Activated CD4-positive, alpha-beta T cell treated with anti-CD3 and anti-CD28 coated beads for 24 hours (primary cell): ENCODE measurements around the gene SCO2.

ENCODE experiments used
- DNase-seq, 2 donors: peaks; one replicate each; pipeline ENCODE4 v3.0.0-alpha.2; 2020; ENCODE audit warnings: low read depth in 2 of 2

The SCO2 gene, protein sequence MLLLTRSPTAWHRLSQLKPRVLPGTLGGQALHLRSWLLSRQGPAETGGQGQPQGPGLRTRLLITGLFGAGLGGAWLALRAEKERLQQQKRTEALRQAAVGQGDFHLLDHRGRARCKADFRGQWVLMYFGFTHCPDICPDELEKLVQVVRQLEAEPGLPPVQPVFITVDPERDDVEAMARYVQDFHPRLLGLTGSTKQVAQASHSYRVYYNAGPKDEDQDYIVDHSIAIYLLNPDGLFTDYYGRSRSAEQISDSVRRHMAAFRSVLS

GRCh38 chr22:50525104-50525857, at the start of gene SCO2:
Gene SCO2 (minus strand): TSS chr22:50525598. CDS start chr22:50524411, 1,187 bp downstream.
- peak; percentile 95 to 96 for DNase-seq

GRCh38 chr22:50574383-50574755, 49.0 kb upstream of the SCO2 start:
- DNase-seq, result no peak

- DNase-seq, result no peak
Measured at GRCh38 chr22:50573491-50574382, 48.3 kb upstream of the SCO2 start.

GRCh38 chr22:50572965-50573364, 47.6 kb upstream of the SCO2 start:
- no peak for DNase-seq

- DNase-seq, result no peak
Measured at GRCh38 chr22:50571264-50572175, 46.1 kb upstream of the SCO2 start.

GRCh38 chr22:50570861-50571260, 45.5 kb upstream of the SCO2 start:
- no peak for DNase-seq

- no peak for DNase-seq
Measured at GRCh38 chr22:50569896-50570535, 44.6 kb upstream of the SCO2 start.

DNA sequence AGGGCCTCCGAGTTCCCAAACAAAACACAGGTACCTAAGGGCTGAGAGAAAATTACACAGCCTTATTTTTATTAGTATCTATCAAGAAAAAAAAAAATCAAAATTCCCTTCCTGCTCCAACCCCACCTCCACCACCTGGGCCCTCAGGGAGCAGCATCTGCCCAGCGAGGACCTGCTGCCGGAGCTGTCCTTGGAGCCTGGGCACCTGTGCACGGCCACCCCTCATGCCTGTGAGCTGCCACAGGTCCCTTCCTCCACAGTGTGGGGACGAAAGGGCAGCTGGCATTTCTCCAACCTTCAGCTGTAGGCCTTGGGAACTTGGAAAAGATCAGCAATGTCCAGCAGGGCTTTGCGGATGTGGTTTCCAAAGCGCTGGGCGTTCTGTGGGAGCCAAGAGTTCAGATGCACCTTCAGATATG, 43.7 kb upstream of the SCO2 start:
- DNase-seq, result no peak

DNA sequence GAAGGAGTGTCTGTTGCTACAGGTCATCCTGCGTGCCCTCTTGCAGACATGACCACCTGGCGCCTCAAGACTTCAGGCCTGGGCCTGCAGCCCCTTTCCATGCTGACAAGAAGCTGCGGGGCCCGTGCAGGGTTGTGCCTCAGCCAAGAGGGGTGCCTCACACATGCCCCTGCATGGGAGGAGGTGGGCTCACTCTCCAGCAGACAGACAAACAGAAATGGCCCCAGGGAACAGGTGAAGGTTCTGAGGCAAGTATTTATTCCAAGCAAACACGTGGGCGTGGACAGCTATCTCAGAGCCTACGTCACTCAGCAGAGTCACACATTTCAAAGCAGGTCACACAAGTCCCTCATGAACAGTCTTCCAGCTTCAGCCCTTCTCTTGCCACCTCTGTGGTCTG, 43.2 kb upstream of the SCO2 start:
- no peak for DNase-seq

DNA sequence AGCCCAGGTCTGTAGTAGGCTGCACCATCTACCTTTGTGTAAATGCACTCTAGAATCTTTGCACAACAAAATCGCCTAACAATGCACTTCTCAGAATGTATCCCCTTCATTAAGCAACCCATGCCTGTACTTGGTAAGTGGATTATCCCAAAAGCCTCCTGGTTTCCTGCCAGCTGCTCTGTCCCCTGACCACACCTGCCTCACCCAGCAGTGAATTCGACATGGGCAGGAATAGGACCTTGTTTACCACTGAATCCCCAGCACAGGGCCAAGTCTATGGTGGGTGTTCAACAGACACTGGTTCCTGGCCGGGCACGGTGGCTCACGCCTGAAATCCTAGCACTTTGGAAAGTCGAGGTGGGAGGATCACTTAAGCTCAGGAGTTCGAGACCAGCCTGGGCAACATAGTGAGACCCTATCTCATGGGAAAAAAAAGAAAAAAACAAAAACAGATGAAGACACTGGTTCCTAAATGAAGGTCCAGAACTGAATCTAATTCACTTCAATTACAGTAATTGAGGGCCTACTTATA, 42.4 kb upstream of the SCO2 start:
- DNase-seq, result no peak

- no peak for DNase-seq
Measured at GRCh38 chr22:50564289-50564688, 38.9 kb upstream of the SCO2 start.

DNA sequence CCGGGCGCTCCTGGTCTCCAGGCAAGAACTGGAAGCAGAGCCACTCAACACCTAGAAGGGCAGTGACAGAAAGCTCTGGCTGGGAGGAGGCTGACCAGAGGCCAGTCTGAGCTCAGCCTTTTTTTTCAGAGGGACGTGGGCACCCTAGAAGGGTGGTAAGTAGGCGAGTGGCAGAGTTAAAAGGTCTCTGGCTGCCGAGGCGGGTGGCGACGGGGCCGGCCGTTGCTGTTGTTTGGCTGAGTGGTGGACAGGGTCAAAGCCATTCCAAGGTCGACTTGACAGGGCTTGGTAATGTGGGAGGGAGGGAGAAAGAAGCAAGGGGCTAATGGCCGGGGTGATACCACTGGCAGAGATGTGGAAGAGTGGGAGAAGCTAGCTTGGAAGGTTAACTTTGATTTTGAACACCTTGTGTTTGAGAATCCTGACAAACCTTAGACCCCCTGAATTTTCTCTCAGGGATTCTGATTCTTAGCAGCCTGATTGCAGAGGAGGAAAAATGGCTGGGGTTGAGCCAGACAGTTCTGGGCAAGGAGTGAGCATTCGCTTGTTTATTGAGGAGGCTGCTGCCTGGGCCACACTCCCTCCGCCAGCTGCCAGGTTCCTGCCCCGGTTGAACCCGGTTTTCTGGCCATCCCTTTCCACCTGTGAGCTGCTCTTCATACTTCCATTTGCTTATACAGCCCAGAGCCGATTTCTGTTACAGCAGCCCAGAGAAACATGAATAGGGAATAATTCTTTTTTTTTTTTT, 38.2 kb upstream of the SCO2 start:
- DNase-seq, result no peak

DNA sequence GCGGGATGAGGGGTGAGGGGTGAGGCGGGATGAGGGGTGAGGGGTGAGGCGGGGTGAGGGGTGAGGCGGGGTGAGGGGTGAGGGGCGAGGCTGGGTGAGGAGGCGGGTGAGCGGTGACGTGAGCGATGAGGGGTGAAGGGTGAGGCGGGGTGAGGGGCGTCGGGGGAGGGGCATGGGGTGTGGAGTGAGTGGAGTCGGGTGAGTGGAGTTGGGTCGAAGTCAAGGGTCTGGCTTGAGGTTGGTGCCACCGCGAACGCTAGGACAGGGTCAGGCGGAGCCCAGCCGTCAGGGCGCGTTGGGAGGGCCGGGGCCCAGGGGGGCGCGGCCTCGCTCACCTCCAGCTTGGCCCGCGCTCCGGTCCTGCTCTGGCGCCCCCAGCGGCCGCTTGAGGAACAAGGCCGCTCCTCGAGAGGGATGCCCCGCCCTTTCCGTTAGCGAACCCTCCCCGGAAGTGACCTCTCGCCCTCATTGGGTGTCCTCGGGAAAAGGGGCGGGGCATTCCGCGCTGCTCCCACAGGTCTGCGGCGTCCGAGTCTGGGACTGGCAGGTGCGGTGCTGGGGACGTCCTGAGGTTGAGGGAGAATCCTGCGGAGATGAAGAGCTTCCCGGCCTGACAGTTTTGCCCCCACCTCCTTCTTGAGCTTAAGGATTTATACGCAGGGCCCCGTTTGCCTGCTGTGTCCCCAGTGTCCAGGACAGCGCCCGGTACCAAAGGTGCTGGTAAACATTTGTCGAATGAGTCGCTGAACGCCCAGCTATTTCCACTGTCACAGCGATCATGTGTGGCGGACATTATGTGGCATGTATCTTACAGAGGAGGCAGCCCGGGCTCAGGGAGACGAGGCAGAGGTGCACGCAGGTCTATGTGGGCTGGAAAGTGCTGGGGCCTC, 37.4 kb upstream of the SCO2 start, which contains the start of gene SYCE3:
SYCE3 (minus strand) TSS at position 397 of the 890 bp plus-strand sequence. CDS start 6,514 bp downstream, outside the sequence.
- DNase-seq, result peak; percentile 96 to 97

GRCh38 chr22:50561401-50562358, 36.3 kb upstream of the SCO2 start:
- no peak for DNase-seq

DNA sequence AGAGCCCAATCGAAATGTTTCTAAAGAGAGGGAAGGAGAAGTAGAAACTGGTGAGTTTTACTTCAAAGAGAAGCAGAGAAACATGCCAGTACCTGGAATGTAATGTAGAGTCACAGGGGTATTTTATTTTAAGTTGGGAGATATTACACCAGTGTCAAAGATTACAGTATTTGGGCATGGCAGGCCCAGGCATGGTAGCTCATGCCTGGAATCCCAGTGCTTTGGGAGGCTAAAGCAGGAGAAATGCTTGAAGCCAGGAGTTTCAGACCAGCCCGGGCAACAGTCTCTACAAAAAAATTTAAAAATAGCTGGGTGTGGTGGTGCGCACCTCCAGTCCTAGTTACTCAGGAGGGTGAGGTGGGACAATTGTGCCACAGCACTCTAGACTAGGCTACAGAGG, 34.6 kb upstream of the SCO2 start:
- no peak for DNase-seq

DNA sequence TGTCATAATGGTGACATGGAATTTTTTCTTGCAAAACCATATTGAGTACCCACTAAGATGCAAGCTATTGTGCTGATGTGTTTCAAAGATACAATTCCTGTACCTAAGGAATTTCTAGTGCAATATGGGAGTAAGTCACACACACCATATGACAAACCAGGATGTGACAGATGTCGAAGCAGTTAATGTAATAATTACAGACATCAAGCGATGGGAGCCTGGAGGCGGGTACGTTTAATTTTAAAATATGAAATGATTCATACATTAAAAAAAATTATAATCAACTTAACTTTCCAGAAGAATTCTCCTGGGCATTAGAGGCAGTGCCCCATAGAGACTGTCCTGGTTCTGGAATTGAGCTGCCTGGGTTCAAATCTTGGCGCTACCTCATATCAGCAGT, 31.3 kb upstream of the SCO2 start:
- DNase-seq, result no peak

- no peak for DNase-seq
Measured at GRCh38 chr22:50553310-50553709, 27.9 kb upstream of the SCO2 start.
